ENCODE results near the gene UST.

DNA sequence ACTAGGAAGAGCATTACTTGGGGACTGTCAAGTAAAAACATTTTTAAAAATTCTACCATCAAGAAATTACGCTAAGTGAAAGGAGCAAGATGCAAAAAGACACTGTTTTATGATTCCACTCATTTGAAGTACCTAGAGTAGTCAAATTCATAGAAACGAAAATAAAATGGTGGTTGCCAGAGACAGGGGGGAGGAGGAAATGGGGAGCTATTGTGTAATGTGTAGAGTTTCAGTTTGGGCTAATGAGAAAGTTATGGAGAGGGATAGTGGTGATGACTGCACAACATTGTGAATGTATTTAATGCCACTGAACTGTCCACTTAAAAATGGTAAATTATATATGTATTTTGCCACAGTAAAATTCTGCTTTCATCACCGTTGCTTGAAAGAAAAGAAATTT, 83.8 kb downstream of the UST start:
- TF ChIP-seq ZNF274 (IDR thresholded peaks at IDR 0.05; ENCODE audit: low read depth, low read length) (no peak), SUZ12 (IDR thresholded peaks at IDR 0.05; ENCODE audit: extremely low read depth, insufficient read depth, insufficient read length) (no peak)

All from NT2/D1 (cell line).